Adrenal gland (tissue), 12 donors: ENCODE results near the gene ALX3. TPM values are rescaled to one million over a fixed set of nuclear protein-coding genes. Genes with fewer than 3 reads are reported as not detected.

Experiments
- DNase-seq, 7 donors: peaks; one replicate each; pipeline ENCODE4 v3.0.0-alpha.2; 2019 to 2020
- H3K27ac ChIP-seq, 5 donors: fragments of 200-600 bp; sonication (generic) in 4 of 5; 1 replicate in 3 of 5; 2 replicates in 2 of 5; pipeline versions ENCODE4 v1.5.1 to v1.8.0; 2016 to 2020; ENCODE audit warnings: mild to moderate bottlenecking in 1 of 5
- H3K27me3 ChIP-seq: fragments of 200-600 bp; 2 replicates; pipeline ENCODE4 v1.8.0; 2021
- H3K36me3 ChIP-seq, 2 donors: fragments of 200-600 bp; replicated peaks in 1 of 2; 1 replicate in 1 of 2; 2 replicates in 1 of 2; pipeline versions ENCODE4 v1.5.1 to v1.8.0; 2018 to 2022
- H3K4me1 ChIP-seq, 2 donors: fragments of 200-600 bp; replicated peaks in 1 of 2; 1 replicate in 1 of 2; 2 replicates in 1 of 2; pipeline versions ENCODE4 v1.5.1 to v1.8.0; 2018 to 2021
- H3K4me3 ChIP-seq, 4 donors: fragments of 200-600 bp; sonication (generic) in 3 of 4; one replicate each; pipeline ENCODE4 v1.5.1; 2016 to 2018
- H3K9me3 ChIP-seq, 3 donors: fragments of 200-600 bp; sonication (generic) in 1 of 3; replicated peaks in 1 of 3; 1 replicate in 2 of 3; 2 replicates in 1 of 3; pipeline versions ENCODE4 v1.5.1 to v1.8.0; 2016 to 2021
- CTCF ChIP-seq, 6 experiments: fragments of 450-650 bp in 4 of 6; fragments of 200-600 bp in 2 of 6; sonication (generic) in 1 of 6; IDR thresholded peaks; 1 replicate in 5 of 6; 2 replicates in 1 of 6; pipeline versions ENCODE4 v1.5.1 to v1.8.0; 2016 to 2021; ENCODE audit warnings: antibody characterized with exemption in 6 of 6, mild to moderate bottlenecking in 2 of 6, moderate library complexity in 1 of 6
- POLR2A ChIP-seq, 2 donors: fragments of 450-650 bp; IDR thresholded peaks; one replicate each; pipeline ENCODE4 v1.6.1; 2017; ENCODE audit warnings: antibody characterized with exemption in 2 of 2, mild to moderate bottlenecking in 2 of 2, moderate library complexity in 1 of 2
- WGBS, 4 donors: extraction: QIAGEN DNeasy Blood & Tissue Kit in 2 of 4; methylation state at CpG; one replicate each; pipeline versions ENCODE4 v1.1.5 to v1.1.7; 2013 to 2017; 5-methylcytosine and 5-hydroxymethylcytosine counted together
- intact Hi-C, 2 donors: fragments of 100-400 bp; cut with DNase I; formaldehyde crosslinking; loops; one replicate each; pipeline versions ENCODE4 v1.14.1 to v1.15.0; 2022 to 2023
- polyA plus RNA-seq, 3 donors: library from polyadenylated mRNA; stranded (reverse); fragments of 200-250 nt in 2 of 3; fragments of 350-450 nt in 1 of 3; fragmentation: Illumina TruSeq in 1 of 3; extraction: RNeasy Lipid Tissue Mini Kit (QIAGEN cat#74804) in 1 of 3; gene quantifications; one replicate each; pipeline ENCODE4 v1.2.3, GENCODE V29; 2013 to 2014
- total RNA-seq, 9 donors: library from RNA; depleted of rRNA in 4 of 9; stranded (reverse); fragments of >200 nt in 4 of 9; fragments of 120-200 nt in 1 of 9; fragmentation: NEBNext Ultra II Directional in 1 of 9; extraction: Animal tissue kit (Norgen Biotek cat#: 25700) in 1 of 9; gene quantifications; one replicate each; pipeline versions ENCODE4 v1.1.0 to v1.2.4, GENCODE V29; 2013 to 2023
- donor health status: healthy with polysubstance abuse.
- donor health status: Bipolar disorder and iron deficiency.
- donor health status: DM: yes; HTN: yes; CAD: no.
- donor health status: DM: no; HTN: no; CAD: no.
- donor health status: DM: no; HTN: no; CAD: no.
- donor health status: DM: yes; HTN: yes; CAD: no.

Gene ALX3
- total and polyA plus RNA-seq, 12 donors: 0.07 to 0.17 TPM; not detected in 10

GRCh38 chr1:110098222-110099026, 28.0 kb upstream of the ALX3 start:
- no peaks in the 10 kb centered on the region for H3K9me3 ChIP-seq
- no peak overlapping the region for H3K27ac ChIP-seq
- 56 to 72% (median 63%) methylated on average over 7 to 9 of the region's 9 CpGs for WGBS, 4 donors
- peak in 4 of 7 donors; percentile 28 to 50 (median 33) for DNase-seq
- H3K4me1 ChIP-seq: peaks cover 0 to 5% of the 10 kb centered on the region in 2 donors
- no peaks in the 10 kb centered on the region for H3K27me3 ChIP-seq
- intact Hi-C loops: no loop called here
- TF ChIP-seq CTCF (IDR thresholded peaks at IDR 0.05) (no peak), POLR2A (IDR thresholded peaks at IDR 0.05) (no peak)
- no peak overlapping the region for H3K4me3 ChIP-seq
- H3K36me3 ChIP-seq: no peaks in the 10 kb centered on the region

- intact Hi-C loops: no loop called here
- H3K9me3 ChIP-seq: no peaks in the 10 kb centered on the region
- no peak for TF ChIP-seq CTCF (IDR thresholded peaks at IDR 0.05)
- no peak for TF ChIP-seq POLR2A (IDR thresholded peaks at IDR 0.05)
These were observed 27.2 kb upstream of the ALX3 start for GRCh38 chr1:110097507-110098221.

GRCh38 chr1:110094931-110095654, 24.6 kb upstream of the ALX3 start:
- intact Hi-C loops: no loop called here
- TF ChIP-seq CTCF (IDR thresholded peaks at IDR 0.05) (no peak), POLR2A (IDR thresholded peaks at IDR 0.05) (no peak)
- Histone ChIP-seq H3K27me3 (no peaks in the 10 kb centered on the region), H3K9me3 (no peaks in the 10 kb centered on the region), H3K27ac (no peak overlapping the region), H3K36me3 (no peaks in the 10 kb centered on the region), H3K4me1 (peaks cover 0 to 5% of the 10 kb centered on the region in 2 donors), H3K4me3 (no peak overlapping the region)
- 70 to 89% (median 74%) methylated on average over 3 to 7 of the region's 7 CpGs for WGBS, 4 donors
- no peak for DNase-seq

More at GRCh38 chr1:110097507-110098221, 27.2 kb upstream of the ALX3 start:
- Histone ChIP-seq H3K27me3 (no peaks in the 10 kb centered on the region), H3K36me3 (no peaks in the 10 kb centered on the region), H3K4me3 (no peak overlapping the region), H3K4me1 (peaks cover 0 to 5% of the 10 kb centered on the region in 2 donors), H3K27ac (no peak overlapping the region)
- WGBS, 4 donors: 62 to 77% (median 73%) methylated on average over 8 to 11 of the region's 11 CpGs
- DNase-seq: peak in 4 of 7 donors; percentile 36 to 55 (median 46)

- Histone ChIP-seq H3K27ac (no peak overlapping the region), H3K36me3 (no peaks in the 10 kb centered on the region), H3K27me3 (no peaks in the 10 kb centered on the region), H3K4me3 (no peak overlapping the region), H3K9me3 (no peaks in the 10 kb centered on the region), H3K4me1 (no peaks in the 10 kb centered on the region)
- TF ChIP-seq POLR2A (IDR thresholded peaks at IDR 0.05): no peak
- TF ChIP-seq CTCF (IDR thresholded peaks at IDR 0.05): no peak
- no peak for DNase-seq
- 83 to 97% (median 91%) methylated on average over 2 of the region's 2 CpGs for WGBS, 4 donors
- intact Hi-C loops: no loop called here
These were observed 22.5 kb upstream of the ALX3 start for GRCh38 chr1:110092991-110093390.
